Kidney epithelial cell (primary cell): ENCODE measurements around the gene SLC25A24. TPM values are rescaled to one million over a fixed set of nuclear protein-coding genes. Genes with fewer than 3 reads are reported as not detected.
"Not testable (repeated sequence)": the region's sequence is repeated elsewhere in the genome, so short reads cannot be mapped to it uniquely, and the experiment has no call there.

Experiments
- DNase-seq: peaks from one replicate; pipeline ENCODE4 v3.0.0-alpha.2; 2010; ENCODE audit warnings: low read depth
- H3K27me3 ChIP-seq: 2 replicates; pipeline ENCODE4 v1.6.0; 2011; ENCODE audit warnings: low read length; ENCODE audit not compliant: control insufficient read depth, insufficient read depth
- H3K36me3 ChIP-seq: 2 replicates; pipeline ENCODE4 v1.5.1; 2011; ENCODE audit warnings: low read length; ENCODE audit not compliant: control insufficient read depth, insufficient read depth
- H3K4me3 ChIP-seq: 2 replicates; pipeline ENCODE4 v1.5.1; 2011; ENCODE audit warnings: low read depth, mild to moderate bottlenecking, control low read depth, low read length
- CTCF ChIP-seq: IDR thresholded peaks from 2 replicates; pipeline ENCODE4 v1.5.1; 2011; ENCODE audit warnings: mild to moderate bottlenecking, moderate library complexity, low read length, control low read depth, inconsistent platforms; ENCODE audit not compliant: insufficient read depth, poor library complexity, severe bottlenecking
- total RNA-seq: library from RNA; depleted of rRNA; stranded (reverse); fragments of >200 nt; gene quantifications from 2 replicates; pipeline ENCODE4 v1.2.3, GENCODE V29; 2015

SLC25A24 gene
- total RNA-seq, 1 donor from 2014 or later, result 66.6 TPM

GRCh38 chr1:108158893-108159453 lies 41.2 kb downstream of the SLC25A24 start:
- no peak for TF ChIP-seq CTCF
- no peaks in the 10 kb centered on the region for H3K36me3 ChIP-seq
- DNase-seq, result no peak

GRCh38 chr1:108154314-108154713 lies 45.8 kb downstream of the SLC25A24 start:
- Histone ChIP-seq H3K27me3 (no peaks in the 10 kb centered on the region), H3K36me3 (peaks cover 2% of the 10 kb centered on the region), H3K4me3 (no peak overlapping the region)
- no peak for DNase-seq
- no peak for TF ChIP-seq CTCF

More at GRCh38 chr1:108158893-108159453, 41.2 kb downstream of the SLC25A24 start:
- Histone ChIP-seq H3K27me3 (no peaks in the 10 kb centered on the region), H3K4me3 (no peak overlapping the region)

- TF ChIP-seq CTCF, result no peak
- Histone ChIP-seq H3K27me3 (no peaks in the 10 kb centered on the region), H3K4me3 (no peak overlapping the region), H3K36me3 (peaks cover 3% of the 10 kb centered on the region)
- no peak for DNase-seq
These were observed 47.3 kb downstream of the SLC25A24 start for GRCh38 chr1:108152782-108153222.

- no peak for TF ChIP-seq CTCF
- no peak overlapping the region for H3K4me3 ChIP-seq
- no peak for DNase-seq
- H3K27me3 ChIP-seq, result no peaks in the 10 kb centered on the region
- peaks cover 3% of the 10 kb centered on the region for H3K36me3 ChIP-seq
These were observed 48.6 kb downstream of the SLC25A24 start for GRCh38 chr1:108151548-108151947.

- no peak for TF ChIP-seq CTCF
- Histone ChIP-seq H3K27me3 (no peaks in the 10 kb centered on the region), H3K4me3 (no peak overlapping the region), H3K36me3 (peaks cover 3% of the 10 kb centered on the region)
- DNase-seq, result no peak
These were observed 50.2 kb downstream of the SLC25A24 start for GRCh38 chr1:108149796-108150467.

GRCh38 chr1:108144569-108144968 lies 55.6 kb downstream of the SLC25A24 start:
- not testable (repeated sequence) for H3K4me3 ChIP-seq, H3K36me3 ChIP-seq, DNase-seq, H3K27me3 ChIP-seq
